Fibroblast of skin of right biceps (primary cell): Measurements from ENCODE around the gene MRPL38.

Experiments used
- DNase-seq: peaks from one replicate; pipeline ENCODE4 v3.0.0-alpha.2; 2013

Gene MRPL38

GRCh38 chr17:75849724-75850123, 55.0 kb downstream of the MRPL38 start:
- DNase-seq = no peak

- DNase-seq = no peak
Measured at GRCh38 chr17:75849279-75849646, 55.4 kb downstream of the MRPL38 start.
